ENCODE measurements around the gene EPC2. TPM values are rescaled to one million over a fixed set of nuclear protein-coding genes. Genes with fewer than 3 reads are reported as not detected.

The EPC2 gene
- total and polyA plus RNA-seq, 10 of the 15 experiments (the other 5 are each of a cell fraction or from before 2014, with no cell fraction given): 2.0 to 16.5 (median 10.8) TPM

DNA sequence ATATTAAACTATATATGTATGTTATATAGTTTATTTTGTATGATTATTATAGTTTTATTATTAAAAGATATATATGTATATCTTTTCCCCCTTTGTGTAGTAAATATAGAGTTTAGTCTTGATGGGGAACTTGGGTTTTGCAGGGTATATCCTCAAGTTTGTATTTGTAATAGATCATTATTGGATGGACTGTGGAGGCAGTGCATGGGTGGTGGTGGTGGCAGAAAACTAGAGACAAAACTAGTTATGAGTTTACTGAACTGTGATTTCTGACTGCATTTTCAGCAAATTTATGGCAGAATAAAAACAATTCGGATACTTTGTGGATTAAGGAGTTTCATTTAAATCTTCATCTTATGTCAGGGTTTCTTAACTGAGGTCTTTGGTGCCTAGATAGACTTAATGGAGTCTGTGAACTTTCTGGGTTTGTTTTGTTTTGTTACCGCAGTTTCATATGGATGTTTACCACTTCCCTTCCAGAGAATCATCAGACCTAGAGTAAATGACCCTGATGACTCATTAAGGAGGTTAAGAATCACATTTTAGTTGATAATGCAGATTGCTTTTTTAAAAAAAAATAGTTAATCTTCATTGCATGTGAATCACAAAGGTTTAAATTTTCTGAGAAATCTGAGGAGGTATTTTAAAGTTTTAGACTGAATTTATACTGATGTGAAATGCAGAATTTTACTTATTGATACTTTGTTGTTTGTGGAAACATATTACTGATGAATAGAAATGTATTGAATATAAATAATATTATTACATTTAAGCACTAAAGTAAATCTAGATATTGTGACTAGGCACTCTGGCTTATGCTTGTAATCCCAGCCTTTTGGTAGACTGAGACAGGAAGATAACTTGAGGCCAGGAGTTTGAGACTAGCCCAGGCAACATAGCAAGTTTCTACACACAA is 14.5 kb downstream of the EPC2 start:
- ATAC-seq (peak; percentile 94), FAIRE-seq (peak; percentile 80), DNase-seq (ENCODE audit: low read depth, low spot score) (peak; percentile 56)
- in situ Hi-C loops (cut with MboI) (no loop called here), intact Hi-C loops (cut with micrococcal nuclease; ENCODE audit: unreplicated experiment) (no loop called here)
- H3K4me1 ChIP-seq (ENCODE audit: control insufficient read depth, insufficient read depth, low read length): peaks cover 18% of the 10 kb centered on the region
- H4K20me1 ChIP-seq (ENCODE audit: control insufficient read depth, insufficient read depth): no peaks in the 10 kb centered on the region
- H3K9ac ChIP-seq (ENCODE audit: control insufficient read depth, insufficient read depth, low read length): no peak overlapping the region
- H3K27me3 ChIP-seq (replicated peaks in 1 of 2; ENCODE audit: control insufficient read depth in 2 of 2, insufficient read depth in 2 of 2, low read length in 1 of 2): no peaks in the 10 kb centered on the region
- no TSS peak for BruUV-seq (replicated peaks)
- no peaks in the 10 kb centered on the region for H3K9me3 ChIP-seq (replicated peaks; ENCODE audit: control insufficient read depth, insufficient read depth, low read length)
- no peaks in the 10 kb centered on the region for H3K36me3 ChIP-seq (ENCODE audit: control insufficient read depth in 2 of 2, insufficient read depth in 2 of 2, low read length in 1 of 2)
- SMC1A ChIA-PET (ENCODE audit: uncharacterized antibody, unreplicated experiment): interaction anchor here (0.6 to 2.7 kb wide), 3 partner anchors 12 to 550 kb away, joined by 3 to 7 read pairs (median 5); no protein-coding TSS in a partner anchor
- peak overlapping the region; percentile 56 for H3K4me2 ChIP-seq (ENCODE audit: control insufficient read depth, insufficient read depth)
- no peak overlapping the region for H2AFZ ChIP-seq (ENCODE audit: control insufficient read depth, low read depth, low read length)
- POLR2A ChIA-PET: no interaction called here
- 28% methylated on average over 2 of the region's 2 CpGs for WGBS (ENCODE audit: insufficient coverage, insufficient replicate concordance, low lambda C conversion rate, missing lambda C conversion rate)
- RAD21 ChIA-PET (ENCODE audit: unreplicated experiment): interaction anchor here (1.0 to 1.5 kb wide), 2 partner anchors 10 to 44 kb away, joined by 3 to 4 read pairs; no protein-coding TSS in a partner anchor
- H3K4me3 ChIP-seq: no peak overlapping the region
- H3K79me2 ChIP-seq (ENCODE audit: control insufficient read depth, insufficient read depth, low read length): peaks cover 73% of the 10 kb centered on the region
- CTCF ChIA-PET: no interaction called here
- no peak overlapping the region for H3K27ac ChIP-seq (ENCODE audit: control insufficient read depth, insufficient read depth)
- TF ChIP-seq CBFB (IDR thresholded peaks at IDR 0.05; ENCODE audit: low read depth) (no peak), SMAD5 (IDR thresholded peaks at IDR 0.05; ENCODE audit: low read depth) (no peak), WRNIP1 (IDR thresholded peaks at IDR 0.05; ENCODE audit: borderline replicate concordance, low read depth, low read length) (no peak), EP300 (IDR thresholded peaks at IDR 0.05; ENCODE audit: borderline replicate concordance in 1 of 2, control insufficient read depth in 1 of 2, low read depth in 2 of 2, low read length in 2 of 2) (peak; percentile 71 to 75), RUNX3 (IDR thresholded peaks at IDR 0.05; ENCODE audit: low read length) (peak; percentile 88), SRF (IDR thresholded peaks at IDR 0.05; ENCODE audit: low read depth in 2 of 2, low read length in 2 of 2) (no peak), MXI1 (IDR thresholded peaks at IDR 0.05; ENCODE audit: low read depth, low read length) (no peak), LARP7 (IDR thresholded peaks at IDR 0.05) (no peak), TCF3 (IDR thresholded peaks at IDR 0.05; ENCODE audit: borderline replicate concordance, insufficient read depth, low read depth, low read length) (no peak), NFYB (IDR thresholded peaks at IDR 0.05; ENCODE audit: insufficient read depth, low read depth, low read length) (no peak), NFYA (IDR thresholded peaks at IDR 0.05; ENCODE audit: borderline replicate concordance, low read depth, low read length) (no peak), SP1 (IDR thresholded peaks at IDR 0.05; ENCODE audit: low read depth, low read length) (no peak)
- TF ChIP-seq, protein P1, sequence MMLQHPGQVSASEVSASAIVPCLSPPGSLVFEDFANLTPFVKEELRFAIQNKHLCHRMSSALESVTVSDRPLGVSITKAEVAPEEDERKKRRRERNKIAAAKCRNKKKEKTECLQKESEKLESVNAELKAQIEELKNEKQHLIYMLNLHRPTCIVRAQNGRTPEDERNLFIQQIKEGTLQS (IDR thresholded peaks at IDR 0.05; ENCODE audit: borderline replicate concordance, extremely low read depth, low read depth, low read length): no peak
- TF ChIP-seq, protein P2, sequence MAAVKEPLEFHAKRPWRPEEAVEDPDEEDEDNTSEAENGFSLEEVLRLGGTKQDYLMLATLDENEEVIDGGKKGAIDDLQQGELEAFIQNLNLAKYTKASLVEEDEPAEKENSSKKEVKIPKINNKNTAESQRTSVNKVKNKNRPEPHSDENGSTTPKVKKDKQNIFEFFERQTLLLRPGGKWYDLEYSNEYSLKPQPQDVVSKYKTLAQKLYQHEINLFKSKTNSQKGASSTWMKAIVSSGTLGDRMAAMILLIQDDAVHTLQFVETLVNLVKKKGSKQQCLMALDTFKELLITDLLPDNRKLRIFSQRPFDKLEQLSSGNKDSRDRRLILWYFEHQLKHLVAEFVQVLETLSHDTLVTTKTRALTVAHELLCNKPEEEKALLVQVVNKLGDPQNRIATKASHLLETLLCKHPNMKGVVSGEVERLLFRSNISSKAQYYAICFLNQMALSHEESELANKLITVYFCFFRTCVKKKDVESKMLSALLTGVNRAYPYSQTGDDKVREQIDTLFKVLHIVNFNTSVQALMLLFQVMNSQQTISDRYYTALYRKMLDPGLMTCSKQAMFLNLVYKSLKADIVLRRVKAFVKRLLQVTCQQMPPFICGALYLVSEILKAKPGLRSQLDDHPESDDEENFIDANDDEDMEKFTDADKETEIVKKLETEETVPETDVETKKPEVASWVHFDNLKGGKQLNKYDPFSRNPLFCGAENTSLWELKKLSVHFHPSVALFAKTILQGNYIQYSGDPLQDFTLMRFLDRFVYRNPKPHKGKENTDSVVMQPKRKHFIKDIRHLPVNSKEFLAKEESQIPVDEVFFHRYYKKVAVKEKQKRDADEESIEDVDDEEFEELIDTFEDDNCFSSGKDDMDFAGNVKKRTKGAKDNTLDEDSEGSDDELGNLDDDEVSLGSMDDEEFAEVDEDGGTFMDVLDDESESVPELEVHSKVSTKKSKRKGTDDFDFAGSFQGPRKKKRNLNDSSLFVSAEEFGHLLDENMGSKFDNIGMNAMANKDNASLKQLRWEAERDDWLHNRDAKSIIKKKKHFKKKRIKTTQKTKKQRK (IDR thresholded peaks at IDR 0.05; ENCODE audit: low read depth, low read length): no peak
- TF ChIP-seq, protein P3, sequence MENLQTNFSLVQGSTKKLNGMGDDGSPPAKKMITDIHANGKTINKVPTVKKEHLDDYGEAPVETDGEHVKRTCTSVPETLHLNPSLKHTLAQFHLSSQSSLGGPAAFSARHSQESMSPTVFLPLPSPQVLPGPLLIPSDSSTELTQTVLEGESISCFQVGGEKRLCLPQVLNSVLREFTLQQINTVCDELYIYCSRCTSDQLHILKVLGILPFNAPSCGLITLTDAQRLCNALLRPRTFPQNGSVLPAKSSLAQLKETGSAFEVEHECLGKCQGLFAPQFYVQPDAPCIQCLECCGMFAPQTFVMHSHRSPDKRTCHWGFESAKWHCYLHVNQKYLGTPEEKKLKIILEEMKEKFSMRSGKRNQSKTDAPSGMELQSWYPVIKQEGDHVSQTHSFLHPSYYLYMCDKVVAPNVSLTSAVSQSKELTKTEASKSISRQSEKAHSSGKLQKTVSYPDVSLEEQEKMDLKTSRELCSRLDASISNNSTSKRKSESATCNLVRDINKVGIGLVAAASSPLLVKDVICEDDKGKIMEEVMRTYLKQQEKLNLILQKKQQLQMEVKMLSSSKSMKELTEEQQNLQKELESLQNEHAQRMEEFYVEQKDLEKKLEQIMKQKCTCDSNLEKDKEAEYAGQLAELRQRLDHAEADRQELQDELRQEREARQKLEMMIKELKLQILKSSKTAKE (IDR thresholded peaks at IDR 0.05; ENCODE audit: low read depth, poor library complexity, severe bottlenecking): peak; percentile 74
- TF ChIP-seq, protein P4, sequence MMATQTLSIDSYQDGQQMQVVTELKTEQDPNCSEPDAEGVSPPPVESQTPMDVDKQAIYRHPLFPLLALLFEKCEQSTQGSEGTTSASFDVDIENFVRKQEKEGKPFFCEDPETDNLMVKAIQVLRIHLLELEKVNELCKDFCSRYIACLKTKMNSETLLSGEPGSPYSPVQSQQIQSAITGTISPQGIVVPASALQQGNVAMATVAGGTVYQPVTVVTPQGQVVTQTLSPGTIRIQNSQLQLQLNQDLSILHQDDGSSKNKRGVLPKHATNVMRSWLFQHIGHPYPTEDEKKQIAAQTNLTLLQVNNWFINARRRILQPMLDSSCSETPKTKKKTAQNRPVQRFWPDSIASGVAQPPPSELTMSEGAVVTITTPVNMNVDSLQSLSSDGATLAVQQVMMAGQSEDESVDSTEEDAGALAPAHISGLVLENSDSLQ (IDR thresholded peaks at IDR 0.05): no peak
